Right lobe of liver (tissue), 6 donors: ENCODE measurements around the gene SLC12A9. TPM values are rescaled to one million over a fixed set of nuclear protein-coding genes. Genes with fewer than 3 reads are reported as not detected.
A peak's percentile ranks its signal among the peaks of the same experiment; 100 is the strongest.

Experiments used
- ATAC-seq, 4 donors: fragments of 200-7000 bp; cut with Tn5 transposase; one replicate each; pipeline ENCODE4 v1.9.1; 2020; ENCODE audit warnings: mild to moderate bottlenecking in 4 of 4, moderate library complexity in 4 of 4
- DNase-seq, 3 donors: peaks; one replicate each; pipeline ENCODE4 v3.0.0-alpha.2; 2020
- H3K27ac ChIP-seq, 3 donors: fragments of 200-600 bp; one replicate each; pipeline ENCODE4 v1.8.0; 2022
- H3K27me3 ChIP-seq, 2 donors: fragments of 200-600 bp; one replicate each; pipeline ENCODE4 v1.8.0; 2022
- H3K36me3 ChIP-seq, 4 donors: fragments of 200-600 bp; sonication (generic) in 1 of 4; one replicate each; pipeline versions ENCODE4 v1.5.1 to v1.8.0; 2017 to 2022; ENCODE audit warnings: control low read depth in 1 of 4
- H3K4me1 ChIP-seq, 4 donors: fragments of 200-600 bp; sonication (generic) in 1 of 4; one replicate each; pipeline versions ENCODE4 v1.5.1 to v1.8.0; 2017 to 2022; ENCODE audit warnings: control low read depth in 1 of 4
- H3K4me3 ChIP-seq, 3 donors: fragments of 200-600 bp; one replicate each; pipeline ENCODE4 v1.8.0; 2022
- H3K9me3 ChIP-seq, 4 donors: fragments of 200-600 bp; sonication (generic) in 1 of 4; one replicate each; pipeline versions ENCODE4 v1.5.1 to v1.8.0; 2017 to 2022; ENCODE audit warnings: control low read depth in 1 of 4
- CTCF ChIP-seq, 4 donors: fragments of 200-600 bp in 3 of 4; fragments of 450-650 bp in 1 of 4; IDR thresholded peaks; one replicate each; pipeline versions ENCODE4 v1.5.1 to v1.8.0; 2016 to 2022; ENCODE audit warnings: antibody characterized with exemption in 4 of 4, mild to moderate bottlenecking in 2 of 4
- POLR2A ChIP-seq: fragments of 450-650 bp; IDR thresholded peaks from one replicate; pipeline ENCODE4 v1.6.1; 2017; ENCODE audit warnings: antibody characterized with exemption, mild to moderate bottlenecking
- WGBS: methylation state at CpG from one replicate; pipeline ENCODE4 v1.1.6; 2018; ENCODE audit warnings: low coverage, low lambda C conversion rate; ENCODE audit not compliant: insufficient coverage; ENCODE audit errors: missing lambda C conversion rate; 5-methylcytosine and 5-hydroxymethylcytosine counted together
- intact Hi-C, 2 donors: fragments of 100-400 bp; cut with DNase I; formaldehyde crosslinking; loops; one replicate each; pipeline versions ENCODE4 v1.11.2 to v1.14.1; 2022
- total RNA-seq, 6 experiments: library from RNA; depleted of rRNA in 2 of 6; stranded (reverse); fragments of >200 nt in 2 of 6; fragmentation: NEBNext Ultra II Directional in 3 of 6; extraction: Animal tissue kit (Norgen Biotek cat#: 25700) in 3 of 6; gene quantifications; one replicate each; pipeline versions ENCODE4 v1.1.0 to v1.2.4, GENCODE V29; 2016 to 2023
- donor health status: DM: no; HTN: yes; CAD: no.
- donor health status: DM: no; HTN: no; CAD: no.
- donor health status: DM: no; HTN: no; CAD: no.
- donor health status: DM: no; HTN: yes; CAD: no.
- donor health status: DM: no; HTN: yes; CAD: no.

The SLC12A9 gene
- total RNA-seq, 6 experiments from 2014 or later: 7.1 to 10.6 (median 9.2) TPM

DNA sequence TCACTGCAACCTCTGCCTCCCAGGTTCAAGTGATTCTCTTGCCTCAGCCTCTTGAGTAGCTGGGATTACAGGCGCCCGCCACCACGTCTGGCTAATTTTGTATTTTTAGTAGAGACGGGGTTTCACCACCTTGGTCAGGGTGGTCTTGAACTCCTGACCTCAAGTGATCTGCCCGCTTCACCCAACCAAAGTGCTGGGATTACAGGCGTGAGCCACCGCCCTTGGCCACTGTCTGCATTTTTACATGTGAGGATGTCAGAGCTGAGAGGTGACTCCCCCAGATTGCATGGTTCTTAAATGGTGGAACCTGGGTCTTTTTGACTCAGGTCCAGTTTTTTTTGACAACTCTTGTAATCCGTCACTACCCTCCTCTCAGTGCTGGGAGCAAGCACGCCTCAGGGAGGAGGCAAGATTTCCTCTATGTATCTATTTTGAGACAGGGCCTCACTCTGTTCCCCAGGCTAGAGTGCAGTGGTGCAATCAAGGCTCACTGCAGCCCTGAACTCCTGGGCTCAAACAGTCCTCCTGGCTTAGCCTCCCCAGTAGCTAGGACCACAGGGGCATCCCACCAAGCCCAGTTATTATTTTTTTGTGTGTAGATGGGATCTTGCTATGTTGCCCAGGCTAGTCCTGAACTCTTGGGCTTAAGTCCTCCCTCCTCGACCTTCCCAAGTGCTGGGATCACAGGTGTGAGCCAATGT, 21.2 kb downstream of the SLC12A9 start:
- intact Hi-C loops: no loop called here
- DNase-seq (no peak), ATAC-seq (no peak)
- Histone ChIP-seq H3K36me3 (peaks cover 0 to 37% (median 18%) of the 10 kb centered on the region in 4 donors), H3K4me1 (peaks cover 0 to 25% (median 8%) of the 10 kb centered on the region in 4 donors), H3K4me3 (no peak overlapping the region), H3K27ac (no peak overlapping the region), H3K27me3 (no peaks in the 10 kb centered on the region), H3K9me3 (no peaks in the 10 kb centered on the region)
- no peak for TF ChIP-seq POLR2A
- no peak for TF ChIP-seq CTCF (IDR thresholded peaks at IDR 0.05)
- WGBS: 72% methylated on average over 6 of the region's 10 CpGs

GRCh38 chr7:100874300-100874576, 21.7 kb downstream of the SLC12A9 start:
- no peak for DNase-seq

DNA sequence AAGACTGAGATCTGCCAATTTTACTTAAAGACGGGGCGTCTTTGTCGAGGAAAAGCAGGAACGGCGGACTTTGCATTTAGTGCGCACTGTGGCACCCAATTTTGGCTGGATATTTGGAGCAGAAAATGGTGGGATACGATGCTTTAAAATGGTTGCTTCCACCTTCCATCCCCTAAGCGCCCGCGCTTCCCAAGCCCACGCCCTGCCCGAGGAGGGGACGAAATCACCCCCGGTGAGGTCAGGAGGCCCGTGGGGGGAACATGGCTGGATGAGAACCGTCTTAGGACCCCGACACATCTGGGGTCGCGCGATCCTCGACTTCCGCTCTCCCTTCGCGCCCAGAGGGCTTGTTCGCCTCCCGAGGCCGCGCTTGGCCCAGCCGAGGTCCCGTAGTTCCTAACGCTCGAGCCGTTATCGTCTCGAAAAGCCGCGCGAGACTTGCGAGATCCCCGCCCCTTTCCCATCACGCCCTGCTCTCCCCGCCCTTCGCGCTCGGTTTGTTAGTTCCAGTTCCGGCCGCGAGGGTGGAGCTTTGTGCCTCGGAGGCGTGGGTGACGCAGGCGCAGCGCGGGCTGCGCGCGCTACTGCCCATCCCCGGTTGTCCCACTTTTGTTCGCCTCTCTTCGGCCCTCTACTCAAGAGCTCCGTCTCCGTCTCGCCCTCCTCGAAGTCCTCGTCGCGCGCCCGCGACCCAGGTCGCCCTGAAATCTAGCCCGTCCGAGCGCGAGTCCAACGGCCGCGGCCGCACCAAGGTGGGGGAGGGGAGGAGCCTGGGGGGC, 22.3 kb downstream of the SLC12A9 start, which contains the start of gene SRRT:
Gene SRRT (plus strand): TSS at position 527 of the 779 bp plus-strand sequence. CDS start 488 bp downstream, outside the sequence.
- intact Hi-C loops: no loop called here
- no peaks in the 10 kb centered on the region for H3K27me3 ChIP-seq
- no peaks in the 10 kb centered on the region for H3K9me3 ChIP-seq
- 36% methylated on average over 9 of the region's 79 CpGs for WGBS
- peaks cover 0 to 44% (median 18%) of the 10 kb centered on the region in 4 donors for H3K36me3 ChIP-seq
- H3K27ac ChIP-seq: peak within 1 kb of the TSS; percentile 80 to 87 (median 87)
- H3K4me1 ChIP-seq: peaks cover 0 to 24% (median 7%) of the 10 kb centered on the region in 4 donors
- H3K4me3 ChIP-seq: peak within 1 kb of the TSS; percentile 89 to 95 (median 92)
- ATAC-seq (peak; percentile 96 to 97 (median 97)), DNase-seq (peak; percentile 99)
- TF ChIP-seq CTCF (IDR thresholded peaks at IDR 0.05) (peak; percentile 32 to 73 (median 39)), POLR2A (peak; percentile 87)

More at GRCh38 chr7:100874300-100874576, 21.7 kb downstream of the SLC12A9 start:
- peak overlapping the region; percentile 89 to 95 (median 92) for H3K4me3 ChIP-seq
- ATAC-seq: no peak
- 55% methylated on average over 4 of the region's 8 CpGs for WGBS
- H3K27me3 ChIP-seq: no peaks in the 10 kb centered on the region
- no peaks in the 10 kb centered on the region for H3K9me3 ChIP-seq
- H3K4me1 ChIP-seq: peaks cover 0 to 24% (median 7%) of the 10 kb centered on the region in 4 donors
- no peak for TF ChIP-seq CTCF (IDR thresholded peaks at IDR 0.05)
- no peak for TF ChIP-seq POLR2A
- H3K36me3 ChIP-seq: peaks cover 0 to 42% (median 18%) of the 10 kb centered on the region in 4 donors
- intact Hi-C loops: no loop called here
- H3K27ac ChIP-seq: peak overlapping the region; percentile 80 to 87 (median 87)

GRCh38 chr7:100875356-100875751, 22.8 kb downstream of the SLC12A9 start:
- intact Hi-C loops: no loop called here
- TF ChIP-seq POLR2A: no peak
- TF ChIP-seq CTCF (IDR thresholded peaks at IDR 0.05): no peak
- DNase-seq: no peak
- Histone ChIP-seq H3K9me3 (no peaks in the 10 kb centered on the region), H3K27ac (peak overlapping the region; percentile 77 to 87 (median 80)), H3K27me3 (no peaks in the 10 kb centered on the region), H3K36me3 (peaks cover 0 to 41% (median 16%) of the 10 kb centered on the region in 4 donors), H3K4me1 (peaks cover 0 to 24% (median 7%) of the 10 kb centered on the region in 4 donors), H3K4me3 (peak overlapping the region; percentile 89 to 95 (median 92))
- WGBS: under 1% methylated on average over 20 of the region's 39 CpGs
- peak; percentile 38 to 52 (median 50) for ATAC-seq
